Stimulated activated CD8-positive, alpha-beta memory T cell treated with anti-CD3 and anti-CD28 coated beads, Interleukin-4, amount 100 ng/mL, for 1 hour (primary cell): Measurements from ENCODE around the gene RPS5.
A peak's percentile ranks its signal among the peaks of the same experiment; 100 is the strongest.
"Not testable (repeated sequence)": the region's sequence is repeated elsewhere in the genome, so short reads cannot be mapped to it uniquely, and the experiment has no call there.

Experiments used
- DNase-seq, 2 donors: peaks; one replicate each; pipeline ENCODE4 v3.0.0-alpha.2; 2020; ENCODE audit warnings: low read depth in 2 of 2, low spot score in 1 of 2

RPS5 gene

GRCh38 chr19:58356766-58357480, 30.1 kb upstream of the RPS5 start:
- no peak for DNase-seq

DNA sequence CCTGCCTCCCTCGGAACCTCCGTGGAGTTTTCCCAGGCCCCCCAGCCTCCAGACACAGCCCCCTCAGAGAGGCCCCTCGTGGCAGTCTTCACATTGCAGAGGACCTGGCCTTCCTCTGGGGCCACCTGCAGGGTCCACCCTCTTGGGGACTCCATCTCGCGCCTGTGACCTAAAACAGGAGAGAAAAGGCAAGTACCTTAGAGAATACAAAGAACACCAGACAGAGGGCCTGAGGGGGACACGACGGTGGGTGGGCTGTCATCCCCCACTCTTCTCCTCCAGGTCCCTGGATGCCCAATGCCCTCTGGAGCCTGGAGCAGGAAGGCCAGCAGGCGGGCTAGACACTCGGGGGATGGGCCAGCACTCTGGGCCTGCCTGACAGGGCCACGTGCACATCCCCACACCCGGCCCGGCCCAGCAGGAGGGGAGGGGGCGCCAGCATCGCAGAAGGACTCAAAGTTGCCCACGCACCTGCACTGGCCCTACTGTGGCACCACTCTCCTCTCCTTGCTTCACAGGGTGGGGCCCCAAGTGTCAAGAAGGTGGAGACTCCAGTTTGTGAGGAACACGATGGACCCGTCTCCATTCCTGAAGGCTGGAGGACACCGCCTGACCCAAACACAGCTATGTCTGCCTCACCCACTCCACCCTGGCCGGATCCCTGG, 29.5 kb upstream of the RPS5 start:
- no peak for DNase-seq

DNA sequence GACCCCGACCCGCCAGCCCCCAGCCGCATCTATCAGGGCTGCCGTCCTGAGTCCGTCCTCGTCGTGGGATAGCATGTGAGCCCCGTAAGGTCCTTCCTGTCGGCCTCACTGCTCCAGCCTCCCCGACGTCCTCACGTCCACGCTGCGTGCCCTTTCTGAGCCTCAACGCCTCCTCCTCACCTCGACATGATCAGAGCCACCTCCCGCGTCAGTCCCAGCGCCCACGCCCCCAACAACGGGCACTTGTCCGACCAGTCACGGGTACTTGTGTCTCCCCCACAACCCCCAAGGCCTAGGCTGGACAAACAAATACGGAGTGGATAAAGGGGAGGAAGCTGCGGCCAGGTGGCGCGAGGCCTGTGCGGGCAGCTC, 25.2 kb upstream of the RPS5 start:
- no peak for DNase-seq

GRCh38 chr19:58362272-58362994, 24.6 kb upstream of the RPS5 start, which contains the start of gene ZNF497:
Gene ZNF497 (minus strand): TSS chr19:58362751. CDS start chr19:58357635, 5,116 bp downstream.
- peak; percentile 88 to 95 for DNase-seq

DNA sequence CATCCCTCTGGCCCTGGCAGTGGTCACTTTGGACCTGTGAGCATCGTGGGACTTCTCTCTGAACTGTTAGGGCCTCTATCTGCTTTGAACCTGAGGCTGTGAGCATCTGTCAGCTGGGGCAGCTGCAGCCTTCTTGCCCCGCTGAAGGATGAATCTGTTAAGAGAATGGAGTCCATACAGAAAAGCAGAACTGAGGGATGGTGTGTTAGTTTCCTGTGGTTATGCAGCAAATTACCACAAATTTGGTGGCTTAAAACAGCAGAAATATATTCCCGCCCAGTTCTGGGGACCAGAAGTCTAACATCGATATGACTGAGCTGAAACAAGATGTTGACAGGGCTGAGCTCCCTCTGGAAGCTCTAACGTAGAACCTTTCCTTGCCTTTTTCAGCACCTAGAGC, 22.9 kb upstream of the RPS5 start:
- DNase-seq = no peak

DNA sequence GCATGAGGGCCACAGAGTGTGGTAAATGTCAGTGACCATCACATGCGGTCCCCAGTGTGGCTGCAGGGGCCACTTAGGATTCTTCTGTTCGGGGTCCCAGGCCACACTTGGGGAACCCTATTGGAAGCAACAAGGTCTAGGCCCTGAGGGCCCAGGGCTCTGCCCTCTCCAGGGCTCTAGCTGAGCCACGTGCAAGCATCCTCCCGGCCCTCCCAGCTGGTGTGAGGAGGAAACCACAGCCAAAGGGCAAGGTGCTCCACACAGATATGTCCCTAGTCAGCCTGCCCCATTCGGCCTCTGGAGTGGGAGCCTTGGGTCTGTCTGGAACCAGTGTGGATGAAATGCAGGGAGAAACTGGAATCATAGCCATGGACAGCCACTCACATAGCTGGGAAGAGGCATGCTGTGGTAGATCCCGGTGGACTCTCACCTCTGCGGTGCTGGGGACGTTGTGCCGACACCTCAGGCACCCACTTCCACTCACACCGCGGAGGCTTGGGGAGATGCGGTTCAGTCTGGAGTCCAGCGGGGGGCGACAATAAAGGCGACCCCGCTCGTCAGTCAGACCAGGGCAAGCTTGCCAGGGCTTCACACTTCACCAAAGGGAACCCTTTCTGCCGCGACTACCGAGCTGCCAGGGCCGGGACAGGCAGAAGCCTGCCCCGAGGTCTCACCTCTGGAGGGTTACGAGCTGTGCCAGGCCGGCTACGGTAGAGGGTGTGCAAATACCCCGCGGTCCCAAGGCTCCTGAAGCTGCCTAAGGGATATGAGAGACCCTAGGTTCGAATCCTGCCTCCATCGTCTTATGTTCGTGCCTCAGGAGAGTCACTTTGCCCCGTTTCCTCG, 20.3 kb upstream of the RPS5 start:
- DNase-seq = no peak

GRCh38 chr19:58367698-58368454, 19.2 kb upstream of the RPS5 start:
- no peak for DNase-seq

GRCh38 chr19:58368561-58369360, 18.3 kb upstream of the RPS5 start:
- DNase-seq = no peak

DNA sequence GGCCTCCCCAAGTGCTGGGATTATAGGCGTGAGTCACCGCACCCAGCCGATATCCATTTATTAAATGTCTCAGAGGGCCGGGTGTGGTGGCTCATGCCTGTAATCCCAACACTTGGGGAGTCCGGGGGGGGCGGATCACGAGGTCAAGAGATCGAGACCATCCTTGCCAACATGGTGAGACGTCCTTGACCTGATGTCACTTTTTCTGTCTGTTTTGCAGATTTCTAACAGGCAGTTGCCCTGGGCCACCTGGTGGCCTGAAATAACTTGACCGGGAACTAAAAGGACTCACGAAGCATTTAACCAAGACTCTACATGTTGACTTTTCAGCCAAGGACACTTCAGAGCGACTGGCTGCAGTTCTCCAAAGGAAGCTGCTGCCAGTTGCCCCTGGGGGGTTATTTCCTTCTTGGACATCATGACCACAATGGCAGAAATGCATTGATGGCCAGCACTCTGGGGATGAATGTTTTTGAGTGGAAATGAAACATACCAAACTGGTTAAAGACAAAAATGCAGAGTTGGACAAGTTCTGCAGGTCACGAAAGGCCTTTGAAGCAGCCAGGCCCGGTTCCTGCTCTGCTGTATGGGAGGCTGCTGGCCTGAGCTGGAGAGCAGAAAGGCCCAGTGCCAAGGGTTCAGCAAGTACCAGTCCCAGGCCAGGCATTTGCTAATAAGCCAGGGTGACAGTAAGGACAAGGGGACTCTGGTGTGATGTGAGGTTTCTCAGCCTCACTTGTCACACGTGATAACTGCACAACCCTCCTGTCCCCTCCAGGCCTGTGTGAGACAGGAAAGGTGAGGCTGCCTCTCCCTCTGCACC, 14.5 kb upstream of the RPS5 start:
- DNase-seq = no peak

- DNase-seq = no peak
Observed at GRCh38 chr19:58374200-58374599, 12.9 kb upstream of the RPS5 start.

DNA sequence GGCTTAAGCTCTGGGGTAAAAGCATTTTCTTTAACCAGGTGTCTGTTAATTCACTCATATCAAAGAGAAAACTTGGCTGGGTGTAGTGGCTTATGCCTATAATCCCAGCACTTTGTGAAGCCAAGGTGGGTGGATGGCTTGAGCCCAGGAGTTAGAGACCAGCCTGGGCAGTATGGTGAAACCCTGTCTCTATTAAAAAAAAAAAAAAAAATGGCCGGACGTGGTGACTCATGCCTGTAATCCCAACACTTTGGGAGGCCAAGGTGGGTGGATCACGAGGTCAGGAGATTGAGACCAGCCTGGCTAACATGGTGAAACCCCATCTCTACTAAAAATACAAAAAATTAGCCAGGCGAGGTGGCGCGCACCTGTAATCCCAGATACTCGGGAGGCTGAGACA, 10.3 kb upstream of the RPS5 start:
- not testable (repeated sequence) for DNase-seq

DNA sequence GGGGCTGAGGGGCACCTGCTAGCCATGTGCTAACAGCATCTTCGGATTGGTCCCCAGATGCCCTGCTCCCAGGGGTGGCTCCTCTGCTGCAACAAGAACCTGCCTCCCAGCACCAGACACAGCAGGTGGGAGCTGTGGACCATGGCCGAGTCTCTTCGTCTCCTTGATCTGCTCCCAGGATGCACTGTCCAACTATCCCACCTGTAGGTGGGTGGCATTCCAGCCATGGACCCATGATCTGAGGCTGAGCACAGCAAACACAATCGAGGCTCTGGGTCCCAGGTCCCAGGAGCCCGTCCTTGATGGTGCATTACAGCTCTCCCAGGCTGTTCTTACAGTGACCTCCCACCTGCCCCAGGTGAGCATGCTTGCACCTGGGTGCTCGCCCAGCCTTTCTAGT, 7.8 kb upstream of the RPS5 start:
- no peak for DNase-seq

GRCh38 chr19:58380037-58380661, 6.9 kb upstream of the RPS5 start:
- no peak for DNase-seq

DNA sequence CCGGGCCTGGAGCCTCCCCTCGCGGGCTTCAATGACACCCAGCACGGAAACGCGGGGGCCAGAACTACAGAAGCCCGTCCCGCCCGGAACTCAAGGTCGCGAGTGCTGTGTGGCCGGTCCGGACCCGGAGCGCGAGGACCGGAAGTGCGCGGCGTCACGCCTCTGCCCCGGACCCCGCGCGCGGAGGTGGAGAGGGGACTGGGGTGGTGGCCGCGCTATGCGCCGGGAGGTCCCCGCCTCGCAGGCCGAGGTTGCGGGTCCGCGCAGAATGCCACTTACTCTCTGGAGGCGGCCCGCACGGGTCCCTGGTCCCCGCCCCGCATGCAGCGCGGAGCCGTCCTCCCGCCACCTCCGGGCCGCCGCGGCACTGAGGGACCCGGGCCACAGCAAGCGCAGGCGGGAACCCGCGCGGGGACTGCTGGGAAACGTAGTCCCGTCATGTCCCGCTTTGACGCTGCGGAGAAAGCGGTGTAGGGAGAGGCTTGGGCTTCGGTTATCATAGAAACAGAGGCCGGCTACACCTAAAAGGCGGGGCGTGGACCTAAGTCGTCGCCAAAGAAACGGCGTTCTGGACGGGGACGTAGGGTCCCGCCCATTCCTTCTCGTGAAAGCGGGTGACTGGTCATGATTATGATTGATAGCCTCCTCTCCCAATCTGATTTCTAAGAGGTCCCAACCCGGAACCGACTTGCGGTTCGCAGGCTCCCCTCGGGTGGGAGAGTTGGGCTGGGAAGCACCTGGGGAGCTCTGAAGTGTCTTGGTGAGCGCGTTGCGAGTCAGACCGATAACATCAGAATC, 6.2 kb upstream of the RPS5 start, which contains the start of gene ZNF837:
ZNF837 (minus strand) TSS at position 369 of the 798 bp plus-strand sequence. CDS start 11,698 bp downstream, outside the sequence.
- peak; percentile 81 to 96 for DNase-seq

- no peak for DNase-seq
Observed at GRCh38 chr19:58381460-58382212, 5.4 kb upstream of the RPS5 start.

DNA sequence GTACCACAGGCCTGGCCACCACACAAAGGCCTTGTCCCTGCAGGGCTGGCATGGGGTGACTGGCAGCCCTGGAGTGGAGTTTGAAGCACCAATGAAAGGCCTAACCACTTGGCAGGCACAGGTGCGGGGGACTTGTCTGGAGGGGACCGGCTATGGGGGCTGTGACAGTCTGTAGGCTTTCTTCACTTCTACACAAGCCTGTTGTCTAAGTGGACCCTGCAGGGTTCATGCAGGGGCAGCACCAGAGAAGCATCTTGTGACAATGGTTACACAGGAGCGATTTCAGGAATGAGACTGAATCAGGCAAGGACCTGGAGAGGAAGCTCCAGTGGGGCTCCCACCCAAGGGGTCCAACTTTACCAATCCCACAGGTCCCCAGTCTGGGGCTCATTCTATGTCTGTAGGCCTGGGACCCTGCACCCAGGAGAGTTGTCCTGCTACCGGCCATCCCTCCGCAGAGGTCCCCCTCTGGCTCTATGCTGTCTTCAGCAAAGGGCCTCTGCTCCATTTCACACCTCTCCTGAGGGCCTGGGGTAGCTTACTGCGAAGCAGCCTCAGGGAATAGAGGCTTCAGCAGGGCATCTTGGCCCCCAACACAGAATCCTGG, 4.0 kb upstream of the RPS5 start:
- DNase-seq = no peak
